WTC11 (cell line): ENCODE measurements around the gene TNFSF11. TPM values are rescaled to one million over a fixed set of nuclear protein-coding genes. Genes with fewer than 3 reads are reported as not detected.

Source experiments
- ATAC-seq: fragments of 200-7000 bp; cut with Tn5 transposase; 2 replicates; pipeline ENCODE4 v1.10.0; 2021; ENCODE audit warnings: mild to moderate bottlenecking, moderate library complexity
- CTCF ChIA-PET: fragments of 300-600 bp; sonication (Branson Sonifier 250); formaldehyde crosslinking; loops from one replicate; lab custom pipeline; 2021; ENCODE audit warnings: antibody characterized with exemption; lab: Charles Lee
- POLR2A ChIA-PET: fragments of 350-600 bp; sonication (Branson Sonifier 250); formaldehyde crosslinking; loops from one replicate; lab custom pipeline; 2021; ENCODE audit warnings: antibody characterized with exemption; lab: Charles Lee
- DNase-seq: peaks from one replicate; pipeline ENCODE4 v3.0.0; 2021; ENCODE audit warnings: low spot score
- H3K27ac Mint-ChIP-seq: 2 replicates; pipeline ENCODE4 v1.8.0; 2021; ENCODE audit warnings: mixed read lengths
- H3K27me3 Mint-ChIP-seq: 2 replicates; pipeline ENCODE4 v1.8.0; 2021; ENCODE audit warnings: low read depth, mild to moderate bottlenecking, moderate library complexity, mixed read lengths
- H3K36me3 Mint-ChIP-seq: 2 replicates; pipeline ENCODE4 v1.8.0; 2021; ENCODE audit warnings: mixed read lengths
- H3K4me1 Mint-ChIP-seq: 2 replicates; pipeline ENCODE4 v1.8.0; 2022; ENCODE audit warnings: mixed read lengths
- H3K4me3 Mint-ChIP-seq: 2 replicates; pipeline ENCODE4 v1.8.0; 2021; ENCODE audit warnings: mild to moderate bottlenecking, moderate library complexity, mixed read lengths
- H3K9me3 Mint-ChIP-seq: 2 replicates; pipeline ENCODE4 v1.8.0; 2021; ENCODE audit warnings: mixed read lengths
- E2F5 ChIP-seq: sonication (generic); formaldehyde crosslinking; IDR thresholded peaks from 2 replicates; pipeline ENCODE4 v1.8.1; 2022; ENCODE audit warnings: mild to moderate bottlenecking, moderate library complexity, missing genetic modification reagents
- EMX1 ChIP-seq: fragments of 250-450 bp; sonication (Bioruptor Pico); IDR thresholded peaks from 2 replicates; pipeline ENCODE4 v1.8.0; 2021; ENCODE audit warnings: mild to moderate bottlenecking
- ERG ChIP-seq: fragments of 250-450 bp; sonication (Bioruptor Pico); IDR thresholded peaks from 2 replicates; pipeline ENCODE4 v1.8.0; 2021; ENCODE audit warnings: mild to moderate bottlenecking
- ETV6 ChIP-seq: sonication (generic); formaldehyde crosslinking; IDR thresholded peaks from 2 replicates; pipeline ENCODE4 v1.8.1; 2022; ENCODE audit warnings: mild to moderate bottlenecking, missing genetic modification reagents
- KAT7 ChIP-seq: sonication (generic); formaldehyde crosslinking; IDR thresholded peaks from 2 replicates; pipeline ENCODE4 v1.8.1; 2023; ENCODE audit warnings: missing genetic modification reagents, mild to moderate bottlenecking, borderline replicate concordance
- MAX ChIP-seq: sonication (generic); formaldehyde crosslinking; IDR thresholded peaks from 2 replicates; pipeline ENCODE4 v1.8.0; 2022; ENCODE audit warnings: mild to moderate bottlenecking, missing genetic modification reagents
- MLX ChIP-seq: sonication (generic); formaldehyde crosslinking; IDR thresholded peaks from 2 replicates; pipeline ENCODE4 v1.8.1; 2023; ENCODE audit warnings: mild to moderate bottlenecking, missing genetic modification reagents, moderate library complexity
- MYBL2 ChIP-seq: sonication (generic); formaldehyde crosslinking; IDR thresholded peaks from 2 replicates; pipeline ENCODE4 v1.8.1; 2023; ENCODE audit warnings: mild to moderate bottlenecking, moderate library complexity, missing genetic modification reagents
- NR1H2 ChIP-seq: sonication (generic); formaldehyde crosslinking; IDR thresholded peaks from 2 replicates; pipeline ENCODE4 v1.9.0; 2021; ENCODE audit warnings: mild to moderate bottlenecking, moderate library complexity, missing genetic modification reagents
- NR2C2 ChIP-seq: sonication (generic); formaldehyde crosslinking; IDR thresholded peaks from 2 replicates; pipeline ENCODE4 v1.8.0; 2022; ENCODE audit warnings: mild to moderate bottlenecking, missing genetic modification reagents
- PRRX2 ChIP-seq: fragments of 250-450 bp; sonication (Bioruptor Pico); IDR thresholded peaks from 2 replicates; pipeline ENCODE4 v1.8.0; 2021; ENCODE audit warnings: mild to moderate bottlenecking
- RORB ChIP-seq: fragments of 250-450 bp; sonication (Bioruptor Pico); IDR thresholded peaks from 2 replicates; pipeline ENCODE4 v1.9.0; 2021; ENCODE audit warnings: mild to moderate bottlenecking
- SMAD3 ChIP-seq: sonication (generic); formaldehyde crosslinking; IDR thresholded peaks from 2 replicates; pipeline ENCODE4 v1.8.0; 2022; ENCODE audit warnings: missing genetic modification reagents, mild to moderate bottlenecking, borderline replicate concordance
- SOX15 ChIP-seq: fragments of 250-450 bp; sonication (Bioruptor Pico); IDR thresholded peaks from 2 replicates; pipeline ENCODE4 v1.9.0; 2021; ENCODE audit warnings: mild to moderate bottlenecking
- STAT6 ChIP-seq: sonication (generic); formaldehyde crosslinking; conservative IDR thresholded peaks from 2 replicates; pipeline ENCODE4 v1.8.1; 2023; ENCODE audit warnings: mild to moderate bottlenecking, low read depth, missing genetic modification reagents, moderate library complexity
- ZBTB43 ChIP-seq: sonication (generic); formaldehyde crosslinking; IDR thresholded peaks from 2 replicates; pipeline ENCODE4 v1.8.1; 2023; ENCODE audit warnings: mild to moderate bottlenecking, missing genetic modification reagents
- ZNF232 ChIP-seq: sonication (generic); formaldehyde crosslinking; IDR thresholded peaks from 2 replicates; pipeline ENCODE4 v1.8.0; 2022; ENCODE audit warnings: mild to moderate bottlenecking, missing genetic modification reagents
- ZNF263 ChIP-seq: sonication (generic); formaldehyde crosslinking; IDR thresholded peaks from 2 replicates; pipeline ENCODE4 v1.8.1; 2022; ENCODE audit warnings: low read depth, mild to moderate bottlenecking, moderate library complexity, missing genetic modification reagents
- ZNF317 ChIP-seq: sonication (generic); formaldehyde crosslinking; IDR thresholded peaks from 2 replicates; pipeline ENCODE4 v1.8.1; 2023; ENCODE audit warnings: low read depth, mild to moderate bottlenecking, moderate library complexity, missing genetic modification reagents, borderline replicate concordance
- ZNF396 ChIP-seq: fragments of 250-450 bp; sonication (Bioruptor Pico); IDR thresholded peaks from 2 replicates; pipeline ENCODE4 v1.8.0; 2021; ENCODE audit warnings: mild to moderate bottlenecking, moderate library complexity, borderline replicate concordance
- ZNF416 ChIP-seq: fragments of 250-450 bp; sonication (Bioruptor Pico); IDR thresholded peaks from 2 replicates; pipeline ENCODE4 v1.9.0; 2021; ENCODE audit warnings: mild to moderate bottlenecking, inconsistent platforms
- total RNA-seq: library from RNA; stranded (reverse); gene quantifications from 3 replicates; pipeline ENCODE4 v1.2.3, GENCODE V29; 2021

The TNFSF11 gene
- total RNA-seq, 1 experiment from 2014 or later = 6.1 TPM

- ATAC-seq = no peak
- TF ChIP-seq NR2C2 (no peak), RORB (CRISPR knock-in tag) (no peak)
These were observed 22.3 kb upstream of the TNFSF11 start for GRCh38 chr13:42551611-42552010.

GRCh38 chr13:42553098-42554046, 20.6 kb upstream of the TNFSF11 start:
- Mint-ChIP-seq H3K27ac (no peak overlapping the region), H3K9me3 (peaks cover 9% of the 10 kb centered on the region), H3K4me3 (no peak overlapping the region), H3K4me1 (peaks cover 11% of the 10 kb centered on the region), H3K27me3 (no peaks in the 10 kb centered on the region), H3K36me3 (no peaks in the 10 kb centered on the region)
- no peak for TF ChIP-seq NR1H2 (CRISPR knock-in tag)
- no peak for TF ChIP-seq ZNF263 (CRISPR knock-in tag)
- no peak for TF ChIP-seq SOX15 (CRISPR knock-in tag)
- TF ChIP-seq MLX (CRISPR knock-in tag) = no peak
- TF ChIP-seq SMAD3 (CRISPR knock-in tag) = no peak
- no peak for TF ChIP-seq ZNF232 (CRISPR knock-in tag)
- TF ChIP-seq E2F5 = no peak
- no peak for TF ChIP-seq ZNF396 (CRISPR knock-in tag)
- TF ChIP-seq ZBTB43 (CRISPR knock-in tag) = no peak
- TF ChIP-seq MAX = no peak
- no peak for TF ChIP-seq ERG (CRISPR knock-in tag)
- no peak for TF ChIP-seq PRRX2 (CRISPR knock-in tag)
- TF ChIP-seq MYBL2 = no peak
- TF ChIP-seq ETV6 (CRISPR knock-in tag) = no peak
- no peak for TF ChIP-seq EMX1 (CRISPR knock-in tag)
- no peak for TF ChIP-seq STAT6 (CRISPR knock-in tag)
- TF ChIP-seq ZNF317 = no peak
- no peak for TF ChIP-seq KAT7 (CRISPR knock-in tag)
- TF ChIP-seq ZNF416 (CRISPR knock-in tag) = no peak
- ATAC-seq = no peak
- no peak for DNase-seq
- POLR2A ChIA-PET = no interaction called here
- CTCF ChIA-PET = no interaction called here

More at GRCh38 chr13:42551611-42552010, 22.3 kb upstream of the TNFSF11 start:
- ChIA-PET CTCF (no interaction called here), POLR2A (no interaction called here)
- Mint-ChIP-seq H3K9me3 (peaks cover 9% of the 10 kb centered on the region), H3K4me3 (no peak overlapping the region), H3K27me3 (no peaks in the 10 kb centered on the region), H3K36me3 (no peaks in the 10 kb centered on the region), H3K4me1 (peaks cover 11% of the 10 kb centered on the region), H3K27ac (no peak overlapping the region)
- no peak for DNase-seq
